Endodermal cell (in vitro differentiated cells): ENCODE measurements around the gene LRRC47. TPM values are rescaled to one million over a fixed set of nuclear protein-coding genes. Genes with fewer than 3 reads are reported as not detected.
A peak's percentile ranks its signal among the peaks of the same experiment; 100 is the strongest.

ENCODE experiments used
- DNase-seq: peaks from one replicate; pipeline ENCODE4 v3.0.0-alpha.2; 2017
- H3K27ac ChIP-seq: 2 replicates; pipeline ENCODE4 v1.5.1; 2013; ENCODE audit warnings: mild to moderate bottlenecking, low read depth, low read length, moderate library complexity
- H3K27me3 ChIP-seq: 2 replicates; pipeline ENCODE4 v1.6.1; 2013; ENCODE audit warnings: mild to moderate bottlenecking, low read length, moderate library complexity; ENCODE audit not compliant: insufficient read depth, control insufficient read depth, poor library complexity, severe bottlenecking
- H3K36me3 ChIP-seq: 2 replicates; pipeline ENCODE4 v1.7.0; 2013; ENCODE audit warnings: mild to moderate bottlenecking, low read length, moderate library complexity; ENCODE audit not compliant: control insufficient read depth, insufficient read depth
- H3K4me1 ChIP-seq: one replicate; pipeline ENCODE4 v1.7.0; 2013; ENCODE audit warnings: low read length; ENCODE audit not compliant: control insufficient read depth, insufficient read depth
- H3K4me3 ChIP-seq: 2 replicates; pipeline ENCODE4 v1.5.1; 2013; ENCODE audit warnings: mild to moderate bottlenecking, low read length, moderate library complexity
- H3K9ac ChIP-seq: 2 replicates; pipeline ENCODE4 v1.6.1; 2013; ENCODE audit warnings: mild to moderate bottlenecking, low read length, moderate library complexity; ENCODE audit not compliant: poor library complexity, severe bottlenecking; ENCODE audit errors: extremely low read depth
- H3K9me3 ChIP-seq: 2 replicates; pipeline ENCODE4 v1.6.1; 2013; ENCODE audit warnings: mild to moderate bottlenecking, low read length, moderate library complexity; ENCODE audit not compliant: control insufficient read depth
- H3K27ac Mint-ChIP-seq: 2 replicates; pipeline ENCODE4 v1.8.0; 2020; ENCODE audit warnings: mixed read lengths
- H3K27me3 Mint-ChIP-seq: 2 replicates; pipeline ENCODE4 v1.8.0; 2021; ENCODE audit warnings: mild to moderate bottlenecking, mixed read lengths; ENCODE audit not compliant: insufficient read depth
- H3K36me3 Mint-ChIP-seq: 2 replicates; pipeline ENCODE4 v1.8.0; 2020; ENCODE audit warnings: low read depth, mixed read lengths
- H3K4me1 Mint-ChIP-seq: 2 replicates; pipeline ENCODE4 v1.8.0; 2020; ENCODE audit warnings: mixed read lengths
- H3K4me3 Mint-ChIP-seq: 2 replicates; pipeline ENCODE4 v1.8.0; 2020; ENCODE audit warnings: mild to moderate bottlenecking, moderate library complexity, mixed read lengths
- H3K9me3 Mint-ChIP-seq: 2 replicates; pipeline ENCODE4 v1.8.0; 2020; ENCODE audit warnings: mild to moderate bottlenecking, mixed read lengths
- WGBS, 2 experiments: methylation state at CpG; one replicate each; pipeline versions ENCODE4 v1.1.5 to v1.1.7; 2013; ENCODE audit warnings: missing lambda C conversion rate in 2 of 2, mixed read lengths in 1 of 2; ENCODE audit not compliant: insufficient coverage in 1 of 2, insufficient read length in 1 of 2; 5-methylcytosine and 5-hydroxymethylcytosine counted together
- total RNA-seq, 2 donors: library from RNA; stranded (reverse); fragmentation: NEBNext Ultra II Directional in 1 of 2; extraction: Animal tissue kit (Norgen Biotek cat#: 25700) in 1 of 2; gene quantifications; 2 replicates in 1 of 2; 3 replicates in 1 of 2; pipeline ENCODE4 v1.2.1, GENCODE V29; 2021
- TF ChIP-seq, protein P1 (sequence below): fragments of 200-600 bp; sonication (generic); conservative IDR thresholded peaks from 2 replicates; pipeline ENCODE4 v1.5.0; 2021; ENCODE audit warnings: antibody characterized with exemption, mild to moderate bottlenecking

Gene LRRC47
- total RNA-seq, 2 donors from 2014 or later = 49.9 to 59.7 TPM

DNA sequence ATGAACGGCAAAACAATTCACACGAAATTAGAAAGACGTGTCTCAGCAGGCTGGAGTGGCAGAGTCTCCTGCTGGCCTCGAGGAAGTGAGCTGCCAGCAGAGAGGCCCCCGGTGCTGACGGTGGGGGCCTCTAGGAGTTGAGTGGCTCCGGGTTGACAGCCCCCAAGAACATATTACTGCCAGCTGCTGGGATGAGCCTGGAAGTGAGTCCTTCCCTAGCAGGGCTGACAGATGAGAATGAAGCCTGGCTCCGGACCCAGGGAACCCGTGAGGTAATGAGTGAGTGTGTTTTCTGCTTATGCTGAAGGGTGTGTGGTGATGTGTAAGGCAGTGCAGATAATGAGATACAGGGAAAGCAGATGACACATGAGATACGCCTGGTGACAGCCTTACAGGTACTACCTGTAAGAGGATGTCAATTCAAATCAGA lies 23.5 kb upstream of the LRRC47 start:
- H3K4me3 ChIP-seq = no peak overlapping the region
- no peak for DNase-seq
- peaks cover 27% of the 10 kb centered on the region for H3K36me3 ChIP-seq
- TF ChIP-seq, protein P1, sequence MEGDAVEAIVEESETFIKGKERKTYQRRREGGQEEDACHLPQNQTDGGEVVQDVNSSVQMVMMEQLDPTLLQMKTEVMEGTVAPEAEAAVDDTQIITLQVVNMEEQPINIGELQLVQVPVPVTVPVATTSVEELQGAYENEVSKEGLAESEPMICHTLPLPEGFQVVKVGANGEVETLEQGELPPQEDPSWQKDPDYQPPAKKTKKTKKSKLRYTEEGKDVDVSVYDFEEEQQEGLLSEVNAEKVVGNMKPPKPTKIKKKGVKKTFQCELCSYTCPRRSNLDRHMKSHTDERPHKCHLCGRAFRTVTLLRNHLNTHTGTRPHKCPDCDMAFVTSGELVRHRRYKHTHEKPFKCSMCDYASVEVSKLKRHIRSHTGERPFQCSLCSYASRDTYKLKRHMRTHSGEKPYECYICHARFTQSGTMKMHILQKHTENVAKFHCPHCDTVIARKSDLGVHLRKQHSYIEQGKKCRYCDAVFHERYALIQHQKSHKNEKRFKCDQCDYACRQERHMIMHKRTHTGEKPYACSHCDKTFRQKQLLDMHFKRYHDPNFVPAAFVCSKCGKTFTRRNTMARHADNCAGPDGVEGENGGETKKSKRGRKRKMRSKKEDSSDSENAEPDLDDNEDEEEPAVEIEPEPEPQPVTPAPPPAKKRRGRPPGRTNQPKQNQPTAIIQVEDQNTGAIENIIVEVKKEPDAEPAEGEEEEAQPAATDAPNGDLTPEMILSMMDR = no peak
- Mint-ChIP-seq H3K27me3 (no peaks in the 10 kb centered on the region), H3K4me1 (no peaks in the 10 kb centered on the region), H3K36me3 (peaks cover 57% of the 10 kb centered on the region), H3K4me3 (no peak overlapping the region), H3K27ac (no peak overlapping the region), H3K9me3 (no peaks in the 10 kb centered on the region)
- H3K27me3 ChIP-seq = no peaks in the 10 kb centered on the region
- WGBS, 2 experiments = 86 to 89% methylated on average over 8 to 10 of the region's 10 CpGs
- peak overlapping the region; percentile 63 for H3K27ac ChIP-seq
- no peaks in the 10 kb centered on the region for H3K9me3 ChIP-seq
- H3K4me1 ChIP-seq = no peaks in the 10 kb centered on the region
- no peak overlapping the region for H3K9ac ChIP-seq

DNA sequence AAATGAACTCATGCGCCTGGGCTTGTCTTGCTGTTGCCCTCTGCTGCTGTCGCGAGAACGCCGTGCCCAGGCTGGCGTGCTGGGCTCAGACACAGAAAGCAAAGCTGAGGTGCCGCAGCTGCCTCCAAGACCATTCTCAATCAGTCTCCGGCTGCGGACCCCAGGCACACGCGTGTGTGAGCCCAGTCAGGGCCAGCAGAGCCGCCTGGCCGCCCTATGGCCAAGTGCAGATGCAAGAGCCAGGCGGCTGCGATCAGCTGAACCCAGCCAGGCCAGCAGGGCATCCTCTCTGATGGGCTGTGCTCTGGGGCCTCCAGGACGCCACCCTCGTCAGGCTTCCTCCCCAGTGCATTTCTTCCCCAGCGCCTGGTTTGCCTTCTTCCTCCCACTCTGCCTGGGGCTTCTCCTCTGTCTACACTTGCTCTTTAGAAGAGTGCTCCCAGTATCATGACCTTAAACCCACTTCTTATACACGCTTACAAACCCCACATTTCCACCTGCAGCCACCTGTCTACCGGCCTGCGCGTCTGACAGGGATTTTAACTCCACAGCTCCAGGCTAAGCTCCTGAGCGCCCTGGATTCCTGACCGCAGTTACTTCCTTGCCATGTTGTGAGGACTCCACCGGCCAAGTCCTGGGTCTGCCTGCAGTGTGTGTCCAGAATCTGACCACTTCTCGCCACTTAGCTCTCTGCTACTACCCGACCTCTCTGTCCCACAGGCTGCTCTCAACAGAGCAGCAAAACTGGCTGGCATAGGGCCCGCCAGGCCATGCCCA lies 21.7 kb upstream of the LRRC47 start:
- no peaks in the 10 kb centered on the region for H3K27me3 Mint-ChIP-seq
- H3K27ac Mint-ChIP-seq = no peak overlapping the region
- Histone ChIP-seq H3K36me3 (peaks cover 16% of the 10 kb centered on the region), H3K27ac (no peak overlapping the region), H3K4me1 (no peaks in the 10 kb centered on the region), H3K27me3 (no peaks in the 10 kb centered on the region), H3K9ac (no peak overlapping the region), H3K9me3 (no peaks in the 10 kb centered on the region), H3K4me3 (no peak overlapping the region)
- no peak for DNase-seq
- H3K36me3 Mint-ChIP-seq = peaks cover 52% of the 10 kb centered on the region
- H3K4me3 Mint-ChIP-seq = no peak overlapping the region
- no peaks in the 10 kb centered on the region for H3K9me3 Mint-ChIP-seq
- TF ChIP-seq, protein P1 = no peak
- no peaks in the 10 kb centered on the region for H3K4me1 Mint-ChIP-seq
- WGBS, 2 experiments = 93 to 95% methylated on average over 25 to 28 of the region's 28 CpGs

DNA sequence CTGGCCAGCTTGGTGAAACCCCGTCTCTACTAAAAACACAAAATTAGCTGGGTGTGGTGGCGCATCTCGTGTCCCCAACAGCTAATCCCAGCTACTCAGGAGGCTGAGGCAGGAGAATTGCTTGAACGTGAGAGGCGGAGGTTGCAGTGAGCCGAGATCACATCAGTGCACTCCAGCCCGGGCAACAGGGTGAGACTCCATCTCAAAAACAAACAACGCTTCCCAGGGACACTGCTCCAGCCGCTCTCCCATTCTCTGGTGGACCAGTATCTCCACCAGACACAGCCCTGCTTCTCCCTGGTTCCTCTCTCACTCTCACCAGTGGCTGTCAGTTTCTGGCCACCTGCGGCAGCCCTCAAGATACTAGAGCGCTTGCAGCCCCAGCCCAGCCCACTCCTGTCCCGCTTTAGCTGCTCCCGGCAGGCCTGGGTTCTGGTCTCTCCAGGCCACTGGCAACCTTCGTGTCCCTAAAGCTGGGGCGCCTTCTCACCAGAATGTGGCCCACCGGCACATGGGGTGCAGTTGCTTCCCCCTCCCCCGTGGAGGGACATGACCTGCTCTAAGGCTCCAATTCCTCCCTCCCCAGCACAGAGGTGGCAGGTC lies 20.9 kb upstream of the LRRC47 start:
- Mint-ChIP-seq H3K27ac (no peak overlapping the region), H3K36me3 (peaks cover 44% of the 10 kb centered on the region), H3K4me1 (no peaks in the 10 kb centered on the region), H3K27me3 (no peaks in the 10 kb centered on the region), H3K4me3 (no peak overlapping the region), H3K9me3 (no peaks in the 10 kb centered on the region)
- no peak for DNase-seq
- Histone ChIP-seq H3K4me1 (no peaks in the 10 kb centered on the region), H3K27me3 (no peaks in the 10 kb centered on the region), H3K36me3 (peaks cover 13% of the 10 kb centered on the region), H3K4me3 (no peak overlapping the region), H3K9ac (no peak overlapping the region), H3K9me3 (no peaks in the 10 kb centered on the region), H3K27ac (no peak overlapping the region)
- TF ChIP-seq, protein P1 = no peak
- WGBS, 2 experiments = 89 to 95% methylated on average over 8 to 17 of the region's 17 CpGs
